Naive B cell (primary cell): ENCODE data around the gene EMILIN2. TPM values are rescaled to one million over a fixed set of nuclear protein-coding genes. Genes with fewer than 3 reads are reported as not detected.

Experiments used
- ATAC-seq, 2 donors: fragments of 150-1000 bp; cut with Tn5 transposase; 2 replicates each; pipeline ENCODE4 v1.10.0; 2021; ENCODE audit warnings: low read depth in 2 of 2, mild to moderate bottlenecking in 2 of 2, moderate library complexity in 2 of 2
- DNase-seq: peaks from one replicate; pipeline ENCODE4 v3.0.0; 2022
- H3K27ac Mint-ChIP-seq, 6 donors: one replicate each; pipeline ENCODE4 v1.8.0; 2020 to 2022; ENCODE audit warnings: mild to moderate bottlenecking in 6 of 6, mixed read lengths in 6 of 6, moderate library complexity in 5 of 6, inconsistent platforms in 2 of 6
- H3K27me3 Mint-ChIP-seq, 3 donors: one replicate each; pipeline ENCODE4 v1.8.0; 2021 to 2022; ENCODE audit warnings: mixed read lengths in 3 of 3, mild to moderate bottlenecking in 1 of 3
- H3K36me3 Mint-ChIP-seq, 2 donors: one replicate each; pipeline ENCODE4 v1.8.0; 2020 to 2022; ENCODE audit warnings: mixed read lengths in 2 of 2, inconsistent platforms in 1 of 2, mild to moderate bottlenecking in 1 of 2
- H3K4me1 Mint-ChIP-seq, 3 donors: one replicate each; pipeline ENCODE4 v1.8.0; 2020 to 2022; ENCODE audit warnings: mixed read lengths in 3 of 3, inconsistent platforms in 1 of 3, mild to moderate bottlenecking in 1 of 3, moderate library complexity in 1 of 3
- H3K4me3 Mint-ChIP-seq, 8 donors: one replicate each; pipeline ENCODE4 v1.8.0; 2020 to 2022; ENCODE audit warnings: mild to moderate bottlenecking in 8 of 8, mixed read lengths in 8 of 8, moderate library complexity in 8 of 8, inconsistent platforms in 2 of 8
- H3K9me3 Mint-ChIP-seq, 7 donors: one replicate each; pipeline ENCODE4 v1.8.0; 2020 to 2022; ENCODE audit warnings: mixed read lengths in 7 of 7, mild to moderate bottlenecking in 5 of 7, inconsistent platforms in 2 of 7, moderate library complexity in 1 of 7
- polyA plus RNA-seq, 6 donors: library from polyadenylated mRNA; unstranded; fragments of 300-500 nt; fragmentation: Illumina TruSeq; gene quantifications; one replicate each; pipeline ENCODE4 v1.2.3, GENCODE V29; 2021; ENCODE audit warnings: low read depth in 6 of 6

The EMILIN2 gene
- polyA plus RNA-seq, 6 donors from 2014 or later = 1.2 to 2.2 (median 1.5) TPM; not detected in 1

GRCh38 chr18:2920027-2920426 lies 73.2 kb downstream of the EMILIN2 start:
- no peak for ATAC-seq
- Mint-ChIP-seq H3K4me1 (peaks cover 18 to 32% (median 23%) of the 10 kb centered on the region in 3 donors), H3K9me3 (no peaks in the 10 kb centered on the region), H3K36me3 (peaks cover 23 to 28% of the 10 kb centered on the region in 2 donors), H3K27me3 (no peaks in the 10 kb centered on the region), H3K4me3 (peak overlapping the region in 1 of 8 donors; percentile 42), H3K27ac (peak overlapping the region in 1 of 6 donors; percentile 53)
- no peak for DNase-seq

GRCh38 chr18:2920546-2921343 lies 73.9 kb downstream of the EMILIN2 start:
- Mint-ChIP-seq H3K27ac (peak overlapping the region in 1 of 6 donors; percentile 53), H3K4me3 (no peak overlapping the region), H3K9me3 (no peaks in the 10 kb centered on the region), H3K27me3 (no peaks in the 10 kb centered on the region), H3K4me1 (peaks cover 18 to 29% (median 23%) of the 10 kb centered on the region in 3 donors), H3K36me3 (peaks cover 25 to 28% of the 10 kb centered on the region in 2 donors)
- ATAC-seq (no peak), DNase-seq (no peak)

- ATAC-seq (no peak), DNase-seq (no peak)
- Mint-ChIP-seq H3K9me3 (no peaks in the 10 kb centered on the region), H3K27ac (peak overlapping the region in 1 of 6 donors; percentile 63), H3K36me3 (peaks cover 25 to 28% of the 10 kb centered on the region in 2 donors), H3K4me1 (peaks cover 12 to 19% (median 17%) of the 10 kb centered on the region in 3 donors), H3K4me3 (peak overlapping the region in 1 of 8 donors; percentile 52), H3K27me3 (no peaks in the 10 kb centered on the region)
Observed at GRCh38 chr18:2921778-2922177, 75.0 kb downstream of the EMILIN2 start.

- ATAC-seq (no peak), DNase-seq (no peak)
- H3K36me3 Mint-ChIP-seq = peaks cover 25 to 28% of the 10 kb centered on the region in 2 donors
- no peaks in the 10 kb centered on the region for H3K27me3 Mint-ChIP-seq
- H3K4me3 Mint-ChIP-seq = no peak overlapping the region
- H3K27ac Mint-ChIP-seq = no peak overlapping the region
- H3K9me3 Mint-ChIP-seq = no peaks in the 10 kb centered on the region
- peaks cover 0 to 2% (median under 1%) of the 10 kb centered on the region in 3 donors for H3K4me1 Mint-ChIP-seq
Observed at GRCh38 chr18:2923464-2923863, 76.7 kb downstream of the EMILIN2 start.

- no peak for ATAC-seq
Observed at GRCh38 chr18:2924920-2925319, 78.1 kb downstream of the EMILIN2 start.

GRCh38 chr18:2926528-2926927 lies 79.7 kb downstream of the EMILIN2 start:
- ATAC-seq (no peak), DNase-seq (no peak)
- no peaks in the 10 kb centered on the region for H3K4me1 Mint-ChIP-seq
- no peaks in the 10 kb centered on the region for H3K27me3 Mint-ChIP-seq
- peak overlapping the region in 1 of 6 donors; percentile 70 for H3K27ac Mint-ChIP-seq
- H3K36me3 Mint-ChIP-seq = peaks cover 13 to 16% of the 10 kb centered on the region in 2 donors
- H3K4me3 Mint-ChIP-seq = no peak overlapping the region
- no peaks in the 10 kb centered on the region for H3K9me3 Mint-ChIP-seq

More at GRCh38 chr18:2924920-2925319, 78.1 kb downstream of the EMILIN2 start:
- Mint-ChIP-seq H3K9me3 (no peaks in the 10 kb centered on the region), H3K4me3 (no peak overlapping the region), H3K4me1 (no peaks in the 10 kb centered on the region), H3K36me3 (peaks cover 25 to 27% of the 10 kb centered on the region in 2 donors), H3K27ac (peak overlapping the region in 1 of 6 donors; percentile 84), H3K27me3 (no peaks in the 10 kb centered on the region)
- DNase-seq = no peak

- Mint-ChIP-seq H3K4me3 (no peak overlapping the region), H3K27ac (no peak overlapping the region), H3K9me3 (no peaks in the 10 kb centered on the region), H3K4me1 (peaks cover 0 to 6% (median 4%) of the 10 kb centered on the region in 3 donors), H3K27me3 (no peaks in the 10 kb centered on the region), H3K36me3 (peaks cover 13 to 16% of the 10 kb centered on the region in 2 donors)
- no peak for DNase-seq
- no peak for ATAC-seq
Observed at GRCh38 chr18:2927745-2928144, 80.9 kb downstream of the EMILIN2 start.

- ATAC-seq (peak; percentile 43 to 58), DNase-seq (peak; percentile 67)
- Mint-ChIP-seq H3K4me1 (peaks cover 0 to 6% (median 4%) of the 10 kb centered on the region in 3 donors), H3K27ac (peak overlapping the region in 4 of 6 donors; percentile 61 to 88 (median 76)), H3K36me3 (no peaks in the 10 kb centered on the region), H3K9me3 (no peaks in the 10 kb centered on the region), H3K27me3 (no peaks in the 10 kb centered on the region), H3K4me3 (no peak overlapping the region)
Observed at GRCh38 chr18:2932247-2933181, 85.7 kb downstream of the EMILIN2 start.

- ATAC-seq (no peak), DNase-seq (no peak)
- Mint-ChIP-seq H3K36me3 (no peaks in the 10 kb centered on the region), H3K4me1 (peaks cover 0 to 6% (median 4%) of the 10 kb centered on the region in 3 donors), H3K27ac (no peak overlapping the region), H3K27me3 (no peaks in the 10 kb centered on the region), H3K4me3 (no peak overlapping the region), H3K9me3 (no peaks in the 10 kb centered on the region)
Observed at GRCh38 chr18:2933995-2934394, 87.2 kb downstream of the EMILIN2 start.

GRCh38 chr18:2935438-2936192 lies 88.8 kb downstream of the EMILIN2 start:
- Mint-ChIP-seq H3K27ac (peak overlapping the region in 2 of 6 donors; percentile 7 to 53), H3K9me3 (no peaks in the 10 kb centered on the region), H3K27me3 (no peaks in the 10 kb centered on the region), H3K4me1 (peaks cover 0 to 6% (median 4%) of the 10 kb centered on the region in 3 donors), H3K4me3 (no peak overlapping the region), H3K36me3 (no peaks in the 10 kb centered on the region)
- DNase-seq = no peak
- no peak for ATAC-seq

- Mint-ChIP-seq H3K4me3 (no peak overlapping the region), H3K4me1 (no peaks in the 10 kb centered on the region), H3K36me3 (no peaks in the 10 kb centered on the region), H3K27me3 (no peaks in the 10 kb centered on the region), H3K27ac (no peak overlapping the region), H3K9me3 (no peaks in the 10 kb centered on the region)
- DNase-seq = no peak
- no peak for ATAC-seq
Observed at GRCh38 chr18:2939317-2939716, 92.5 kb downstream of the EMILIN2 start.

- H3K27me3 Mint-ChIP-seq = no peaks in the 10 kb centered on the region
- H3K27ac Mint-ChIP-seq = peak overlapping the region in 1 of 6 donors; percentile 7
- no peaks in the 10 kb centered on the region for H3K9me3 Mint-ChIP-seq
- no peak overlapping the region for H3K4me3 Mint-ChIP-seq
- ATAC-seq (no peak), DNase-seq (no peak)
- H3K4me1 Mint-ChIP-seq = no peaks in the 10 kb centered on the region
- H3K36me3 Mint-ChIP-seq = peaks cover 22 to 33% of the 10 kb centered on the region in 2 donors
Observed at GRCh38 chr18:2948038-2948437, 101.2 kb downstream of the EMILIN2 start.

GRCh38 chr18:2952605-2953004 lies 105.8 kb downstream of the EMILIN2 start:
- peaks cover 23 to 30% of the 10 kb centered on the region in 2 donors for H3K36me3 Mint-ChIP-seq

More at GRCh38 chr18:2952605-2953004, 105.8 kb downstream of the EMILIN2 start:
- H3K27me3 Mint-ChIP-seq = no peaks in the 10 kb centered on the region
- DNase-seq = no peak
- H3K27ac Mint-ChIP-seq = no peak overlapping the region
- peaks cover 8 to 19% (median 16%) of the 10 kb centered on the region in 3 donors for H3K4me1 Mint-ChIP-seq
- no peaks in the 10 kb centered on the region for H3K9me3 Mint-ChIP-seq
- H3K4me3 Mint-ChIP-seq = no peak overlapping the region
- ATAC-seq = no peak
